Measurements from ENCODE around the gene DTWD2.

DNA sequence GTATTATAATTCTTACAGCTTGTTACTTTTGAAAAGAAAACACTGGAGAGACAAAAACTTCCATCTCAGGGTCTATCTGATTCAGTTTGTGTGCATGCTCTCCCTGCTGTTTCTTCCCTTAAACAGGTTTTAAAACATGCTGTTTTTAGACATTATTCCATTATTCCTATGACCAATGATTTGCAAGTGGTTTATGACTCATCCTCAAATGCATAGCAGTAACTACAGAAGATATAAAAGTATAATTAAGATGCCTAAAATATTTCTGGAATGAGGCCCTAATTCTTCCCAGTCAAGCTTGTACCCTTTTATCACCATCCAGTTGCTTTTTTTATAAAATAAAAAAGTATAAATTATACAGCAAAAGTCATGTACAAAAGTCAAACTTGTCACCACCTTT, 3.7 kb downstream of the DTWD2 start:
- TF ChIP-seq, protein P1, sequence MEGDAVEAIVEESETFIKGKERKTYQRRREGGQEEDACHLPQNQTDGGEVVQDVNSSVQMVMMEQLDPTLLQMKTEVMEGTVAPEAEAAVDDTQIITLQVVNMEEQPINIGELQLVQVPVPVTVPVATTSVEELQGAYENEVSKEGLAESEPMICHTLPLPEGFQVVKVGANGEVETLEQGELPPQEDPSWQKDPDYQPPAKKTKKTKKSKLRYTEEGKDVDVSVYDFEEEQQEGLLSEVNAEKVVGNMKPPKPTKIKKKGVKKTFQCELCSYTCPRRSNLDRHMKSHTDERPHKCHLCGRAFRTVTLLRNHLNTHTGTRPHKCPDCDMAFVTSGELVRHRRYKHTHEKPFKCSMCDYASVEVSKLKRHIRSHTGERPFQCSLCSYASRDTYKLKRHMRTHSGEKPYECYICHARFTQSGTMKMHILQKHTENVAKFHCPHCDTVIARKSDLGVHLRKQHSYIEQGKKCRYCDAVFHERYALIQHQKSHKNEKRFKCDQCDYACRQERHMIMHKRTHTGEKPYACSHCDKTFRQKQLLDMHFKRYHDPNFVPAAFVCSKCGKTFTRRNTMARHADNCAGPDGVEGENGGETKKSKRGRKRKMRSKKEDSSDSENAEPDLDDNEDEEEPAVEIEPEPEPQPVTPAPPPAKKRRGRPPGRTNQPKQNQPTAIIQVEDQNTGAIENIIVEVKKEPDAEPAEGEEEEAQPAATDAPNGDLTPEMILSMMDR (IDR thresholded peaks at IDR 0.05): no peak
- TF ChIP-seq POLR2A (IDR thresholded peaks at IDR 0.05): no peak

Measured in right lobe of liver (tissue), 4 donors.